ENCODE results near the gene PCGF6. TPM values are rescaled to one million over a fixed set of nuclear protein-coding genes. Genes with fewer than 3 reads are reported as not detected.
"Not testable (repeated sequence)": the region's sequence is repeated elsewhere in the genome, so short reads cannot be mapped to it uniquely, and the experiment has no call there.

PCGF6 gene
- total RNA-seq, 3 donors from 2014 or later (not counting 1 experiment from before 2014, with no cell fraction given): 5.1 to 8.1 (median 7.1) TPM

DNA sequence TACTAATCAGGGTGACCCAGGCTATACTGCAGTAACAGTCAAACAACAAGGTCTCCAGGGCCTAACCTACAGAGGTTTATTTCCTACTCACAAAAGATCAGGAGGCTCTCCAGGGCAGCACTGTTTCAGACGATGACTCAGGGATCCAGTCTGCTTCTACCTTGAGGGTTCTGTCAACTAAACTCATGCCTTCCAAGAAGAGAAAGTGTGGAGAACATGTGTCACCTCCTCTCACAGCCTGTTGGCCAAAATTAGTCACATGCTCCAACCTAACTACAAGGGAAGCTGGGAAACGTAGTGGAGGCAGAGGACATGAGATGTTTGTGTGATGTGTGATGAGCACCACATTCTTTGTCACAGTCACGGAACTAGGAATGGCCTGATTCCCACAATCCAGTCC is 88.7 kb downstream of the PCGF6 start:
- H3K36me3 Mint-ChIP-seq: no peaks in the 10 kb centered on the region

GRCh38 chr10:103259989-103260388 is 91.0 kb downstream of the PCGF6 start:
- no peak overlapping the region for H3K27ac Mint-ChIP-seq
- intact Hi-C loops (cut with micrococcal nuclease): no loop called here
- TF ChIP-seq CTCF (IDR thresholded peaks at IDR 0.05): no peak
- H3K27me3 Mint-ChIP-seq (ENCODE audit: low read depth in 2 of 2): peaks cover 21 to 44% of the 10 kb centered on the region in 2 donors
- Histone ChIP-seq H3K4me1 (ENCODE audit: control insufficient read depth, insufficient read depth, low read length) (no peaks in the 10 kb centered on the region), H3K9me3 (ENCODE audit: control insufficient read depth, insufficient read depth, low read length) (peaks cover 4% of the 10 kb centered on the region), H3K27ac (ENCODE audit: low read length) (no peak overlapping the region), H3K4me3 (ENCODE audit: low read length) (no peak overlapping the region), H3K27me3 (ENCODE audit: control insufficient read depth, insufficient read depth, low read length) (peaks cover 2% of the 10 kb centered on the region), H3K36me3 (ENCODE audit: control insufficient read depth, insufficient read depth, low read length) (no peaks in the 10 kb centered on the region)
- no peaks in the 10 kb centered on the region for H3K9me3 Mint-ChIP-seq
- H3K4me3 Mint-ChIP-seq: no peak overlapping the region
- no peaks in the 10 kb centered on the region for H3K36me3 Mint-ChIP-seq
- DNase-seq (no peak), ATAC-seq (no peak)
- H3K4me1 Mint-ChIP-seq: no peaks in the 10 kb centered on the region
- 91% methylated on average over 5 of the region's 5 CpGs for WGBS (ENCODE audit: insufficient coverage)

More for the DNA sequence above, 88.7 kb downstream of the PCGF6 start:
- Histone ChIP-seq H3K9me3 (ENCODE audit: control insufficient read depth, insufficient read depth, low read length) (peaks cover 4% of the 10 kb centered on the region), H3K4me1 (ENCODE audit: control insufficient read depth, insufficient read depth, low read length) (no peaks in the 10 kb centered on the region), H3K4me3 (ENCODE audit: low read length) (no peak overlapping the region), H3K36me3 (ENCODE audit: control insufficient read depth, insufficient read depth, low read length) (no peaks in the 10 kb centered on the region), H3K27me3 (ENCODE audit: control insufficient read depth, insufficient read depth, low read length) (peaks cover 5% of the 10 kb centered on the region), H3K27ac (ENCODE audit: low read length) (no peak overlapping the region)
- Mint-ChIP-seq H3K9me3 (no peaks in the 10 kb centered on the region), H3K4me3 (no peak overlapping the region), H3K27ac (no peak overlapping the region), H3K27me3 (ENCODE audit: low read depth in 2 of 2) (peaks cover 23 to 46% of the 10 kb centered on the region in 2 donors), H3K4me1 (no peaks in the 10 kb centered on the region)
- no peak for TF ChIP-seq CTCF (IDR thresholded peaks at IDR 0.05)
- intact Hi-C loops (cut with micrococcal nuclease): no loop called here
- no peak for DNase-seq
- ATAC-seq: no peak
- 88% methylated on average over 2 of the region's 3 CpGs for WGBS (ENCODE audit: insufficient coverage)

DNA sequence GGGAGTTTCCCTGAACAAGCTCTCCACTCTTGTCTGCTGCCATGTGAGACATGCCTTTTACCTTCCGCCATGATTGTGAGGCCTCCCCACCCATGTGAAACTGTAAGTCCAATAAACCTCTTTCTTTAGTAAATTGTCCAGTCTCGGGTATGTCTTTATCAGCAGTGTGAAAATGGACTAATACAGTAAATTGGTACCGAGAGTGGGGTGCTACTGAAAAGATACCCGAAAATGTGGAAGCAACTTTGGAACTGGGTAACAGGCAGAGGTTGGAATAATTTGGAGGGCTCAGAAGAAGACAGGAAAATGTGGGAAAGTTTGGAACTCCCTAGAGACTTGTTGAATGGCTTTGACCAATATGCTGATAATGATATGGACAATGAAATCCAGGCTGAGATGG is 92.0 kb downstream of the PCGF6 start:
- 95% methylated on average over 4 of the region's 4 CpGs for WGBS (ENCODE audit: insufficient coverage)
- ATAC-seq; DNase-seq; H3K27ac Mint-ChIP-seq; H3K36me3 Mint-ChIP-seq; H3K9me3 Mint-ChIP-seq; H3K4me1 Mint-ChIP-seq; H3K9me3 ChIP-seq (ENCODE audit: control insufficient read depth, insufficient read depth, low read length); H3K36me3 ChIP-seq (ENCODE audit: control insufficient read depth, insufficient read depth, low read length); H3K27ac ChIP-seq (ENCODE audit: low read length); intact Hi-C loops (cut with micrococcal nuclease); H3K4me3 Mint-ChIP-seq; H3K4me3 ChIP-seq (ENCODE audit: low read length); H3K27me3 ChIP-seq (ENCODE audit: control insufficient read depth, insufficient read depth, low read length); H3K4me1 ChIP-seq (ENCODE audit: control insufficient read depth, insufficient read depth, low read length): not testable (repeated sequence)
- H3K27me3 Mint-ChIP-seq (ENCODE audit: low read depth in 2 of 2): peaks cover 24 to 39% of the 10 kb centered on the region in 2 donors

GRCh38 chr10:103257812-103258211 is 93.1 kb downstream of the PCGF6 start:
- H3K4me3 Mint-ChIP-seq: no peak overlapping the region
- H3K4me1 ChIP-seq (ENCODE audit: control insufficient read depth, insufficient read depth, low read length): no peaks in the 10 kb centered on the region
- TF ChIP-seq CTCF (IDR thresholded peaks at IDR 0.05): no peak
- H3K9me3 Mint-ChIP-seq: no peaks in the 10 kb centered on the region
- H3K36me3 ChIP-seq (ENCODE audit: control insufficient read depth, insufficient read depth, low read length): no peaks in the 10 kb centered on the region
- H3K27ac ChIP-seq (ENCODE audit: low read length): no peak overlapping the region
- peaks cover 20 to 29% of the 10 kb centered on the region in 2 donors for H3K27me3 Mint-ChIP-seq (ENCODE audit: low read depth in 2 of 2)
- no peak for DNase-seq
- H3K4me1 Mint-ChIP-seq: no peaks in the 10 kb centered on the region
- intact Hi-C loops (cut with micrococcal nuclease): no loop called here
- peaks cover 4% of the 10 kb centered on the region for H3K9me3 ChIP-seq (ENCODE audit: control insufficient read depth, insufficient read depth, low read length)
- H3K27ac Mint-ChIP-seq: no peak overlapping the region
- no peak for ATAC-seq
- no peaks in the 10 kb centered on the region for H3K36me3 Mint-ChIP-seq
- H3K27me3 ChIP-seq (ENCODE audit: control insufficient read depth, insufficient read depth, low read length): no peaks in the 10 kb centered on the region
- H3K4me3 ChIP-seq (ENCODE audit: low read length): no peak overlapping the region

Measured in natural killer cell (primary cell).